DMS153 (cell line): ENCODE data around the gene DYNC1LI1.

Source experiments
- DNase-seq: peaks from one replicate; lab custom pipeline; 2025; lab: John Stamatoyannopoulos, UW

Gene DYNC1LI1

GRCh38 chr3:32492684-32493436 is 77.8 kb downstream of the DYNC1LI1 start:
- DNase-seq: no peak

GRCh38 chr3:32488474-32489008 is 82.1 kb downstream of the DYNC1LI1 start:
- DNase-seq: no peak

GRCh38 chr3:32487781-32488473 is 82.7 kb downstream of the DYNC1LI1 start:
- no peak for DNase-seq

GRCh38 chr3:32484436-32484835 is 86.2 kb downstream of the DYNC1LI1 start:
- no peak for DNase-seq

GRCh38 chr3:32483772-32484171 is 86.9 kb downstream of the DYNC1LI1 start:
- no peak for DNase-seq

GRCh38 chr3:32482693-32483092 is 88.0 kb downstream of the DYNC1LI1 start:
- DNase-seq: no peak

- no peak for DNase-seq
These were observed 88.6 kb downstream of the DYNC1LI1 start for GRCh38 chr3:32481791-32482631.

- DNase-seq: no peak
These were observed 90.1 kb downstream of the DYNC1LI1 start for GRCh38 chr3:32480604-32481003.
